AG09309 (cell line): Measurements from ENCODE around the gene BCAS1.

Experiments
- DNase-seq: peaks from one replicate; pipeline ENCODE4 v3.0.0-alpha.2; 2010; ENCODE audit warnings: low read depth
- H3K4me3 ChIP-seq: 2 replicates; pipeline ENCODE4 v1.5.1; 2011; ENCODE audit warnings: mild to moderate bottlenecking, low read depth, low read length, moderate library complexity; ENCODE audit not compliant: control insufficient read depth
- CTCF ChIP-seq: IDR thresholded peaks from 2 replicates; pipeline ENCODE4 v1.5.1; 2011; ENCODE audit warnings: mild to moderate bottlenecking, low read depth, low read length, inconsistent platforms; ENCODE audit not compliant: insufficient read depth, control insufficient read depth; ENCODE audit errors: missing control alignments

Gene BCAS1

GRCh38 chr20:54056762-54057639 is 13.4 kb downstream of the BCAS1 start:
- peak; percentile 3 for TF ChIP-seq CTCF
- H3K4me3 ChIP-seq: no peak overlapping the region
- DNase-seq: no peak

- H3K4me3 ChIP-seq: no peak overlapping the region
- no peak for TF ChIP-seq CTCF
- no peak for DNase-seq
These were observed 15.9 kb downstream of the BCAS1 start for GRCh38 chr20:54054516-54054915.

GRCh38 chr20:54051068-54051467 is 19.3 kb downstream of the BCAS1 start:
- TF ChIP-seq CTCF: no peak
- DNase-seq: no peak

GRCh38 chr20:54048891-54049545 is 21.4 kb downstream of the BCAS1 start:
- TF ChIP-seq CTCF: no peak

More at GRCh38 chr20:54051068-54051467, 19.3 kb downstream of the BCAS1 start:
- no peak overlapping the region for H3K4me3 ChIP-seq

GRCh38 chr20:54048481-54048880 is 21.9 kb downstream of the BCAS1 start:
- DNase-seq: no peak
- no peak overlapping the region for H3K4me3 ChIP-seq
- TF ChIP-seq CTCF: no peak

More at GRCh38 chr20:54048891-54049545, 21.4 kb downstream of the BCAS1 start:
- no peak for DNase-seq
- no peak overlapping the region for H3K4me3 ChIP-seq

GRCh38 chr20:54047720-54048119 is 22.7 kb downstream of the BCAS1 start:
- TF ChIP-seq CTCF: no peak
- H3K4me3 ChIP-seq: no peak overlapping the region

More at GRCh38 chr20:54047720-54048119, 22.7 kb downstream of the BCAS1 start:
- no peak for DNase-seq
